HG03469 (cell line): ENCODE results near the gene PRKCZ.
"Not testable (repeated sequence)": the region's sequence is repeated elsewhere in the genome, so short reads cannot be mapped to it uniquely, and the experiment has no call there.

Experiments used
- ATAC-seq: cut with Tn5 transposase; IDR thresholded peaks from one replicate; pipeline ENCODE4 v1.9.1; 2021; ENCODE audit warnings: mild to moderate bottlenecking, moderate library complexity, moderate number of reproducible peaks; ENCODE audit not compliant: unreplicated experiment

PRKCZ gene

GRCh38 chr1:2130156-2130555 lies 79.9 kb downstream of the PRKCZ start:
- ATAC-seq, result no peak

- no peak for ATAC-seq
Observed at GRCh38 chr1:2130871-2131289, 80.7 kb downstream of the PRKCZ start.

DNA sequence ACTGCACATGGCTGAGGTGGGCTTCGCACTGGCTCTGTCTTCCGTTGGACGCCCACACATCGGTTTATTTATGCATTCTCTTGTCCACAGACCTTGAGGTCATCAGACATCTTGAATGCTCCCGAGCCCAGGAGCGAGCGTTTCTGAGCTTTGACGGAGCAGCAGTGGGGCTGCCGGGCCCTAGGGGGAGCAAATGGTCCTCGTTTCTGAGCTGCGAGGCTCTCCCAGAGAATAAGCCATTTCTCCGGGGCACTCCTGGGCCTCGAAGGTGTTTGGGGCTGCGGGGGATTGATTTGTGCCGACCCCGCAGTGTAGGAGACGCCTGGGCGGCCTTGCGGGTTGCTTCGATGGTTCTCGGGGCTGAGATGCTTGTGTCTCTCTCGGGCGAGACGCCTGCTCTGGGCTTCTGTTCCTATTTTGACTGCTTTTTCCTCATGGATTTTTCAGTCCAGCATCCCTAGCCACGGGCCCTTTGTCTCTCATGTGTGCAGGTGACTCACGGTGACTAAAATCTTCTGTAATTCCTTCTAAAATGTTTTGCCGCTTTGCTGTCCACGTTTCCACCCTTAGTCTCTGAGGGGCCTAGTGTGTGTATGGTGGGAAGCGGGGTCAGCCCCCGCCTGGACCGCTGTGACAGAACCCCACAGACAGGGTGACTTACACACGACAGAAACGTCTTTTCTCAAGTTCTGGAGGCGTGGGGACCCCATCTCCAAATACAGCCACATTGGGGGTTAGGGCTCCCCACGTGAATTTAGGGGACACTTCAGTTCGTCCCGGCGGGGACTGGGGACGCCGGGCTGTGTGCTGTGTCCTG lies 82.2 kb downstream of the PRKCZ start:
- no peak for ATAC-seq

GRCh38 chr1:2133039-2133878 lies 83.0 kb downstream of the PRKCZ start:
- ATAC-seq, result peak; percentile 66

DNA sequence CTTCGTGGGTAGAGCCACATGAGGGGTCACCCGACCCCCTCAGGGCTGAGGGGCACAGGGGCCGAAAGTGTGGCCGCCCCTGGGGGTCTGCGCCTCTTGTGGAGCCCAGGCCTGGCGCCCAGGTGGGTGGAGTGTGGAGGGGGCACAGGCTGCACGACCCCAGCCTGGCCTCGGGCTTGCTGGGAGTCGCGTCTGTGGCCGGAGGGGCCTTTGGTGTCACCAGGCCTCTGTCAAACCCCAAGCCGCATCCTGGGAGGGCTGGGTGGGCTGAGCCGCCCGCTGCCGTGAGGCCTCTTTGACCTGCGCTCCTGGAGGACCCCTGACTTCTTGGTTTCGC lies 83.6 kb downstream of the PRKCZ start:
- ATAC-seq, result no peak

DNA sequence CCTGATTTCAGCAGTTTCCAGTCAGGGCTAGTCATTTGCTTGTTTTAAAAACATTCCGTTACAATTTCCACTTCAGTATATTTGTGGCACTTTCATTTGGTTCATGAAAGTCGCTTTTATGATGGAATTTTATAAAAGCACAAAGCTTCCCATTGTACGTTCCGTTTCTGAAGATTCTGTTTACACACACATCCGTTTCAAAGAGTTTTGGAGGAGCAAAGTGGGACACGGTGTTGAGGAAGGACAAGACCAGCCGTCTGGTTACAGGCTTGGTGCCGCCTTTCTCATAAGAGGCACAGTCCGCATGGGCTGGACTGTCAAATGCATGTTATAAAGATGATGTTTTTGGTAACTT lies 84.0 kb downstream of the PRKCZ start:
- ATAC-seq, result no peak

- no peak for ATAC-seq
Observed at GRCh38 chr1:2134621-2135307, 84.6 kb downstream of the PRKCZ start.

DNA sequence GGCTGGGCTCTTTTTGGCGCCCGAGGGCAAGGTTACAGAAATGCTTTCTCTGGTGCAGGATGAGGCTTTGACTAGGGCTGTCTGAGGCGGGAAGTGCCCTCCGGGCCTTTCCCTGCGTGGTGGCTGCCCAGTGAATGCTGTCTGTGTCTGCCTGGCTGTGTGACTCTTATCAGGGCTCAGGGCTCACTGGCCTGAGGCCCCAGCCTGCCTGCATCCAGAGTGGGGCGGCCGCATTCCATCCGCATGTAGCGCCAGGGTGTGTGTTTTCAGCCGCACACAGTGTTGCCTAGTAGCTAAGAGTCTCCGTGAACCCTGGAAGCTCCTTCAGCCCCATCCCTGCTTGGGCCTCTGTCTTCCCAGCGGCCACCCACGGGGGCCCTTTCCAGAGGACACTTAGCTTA lies 85.2 kb downstream of the PRKCZ start:
- ATAC-seq, result no peak

DNA sequence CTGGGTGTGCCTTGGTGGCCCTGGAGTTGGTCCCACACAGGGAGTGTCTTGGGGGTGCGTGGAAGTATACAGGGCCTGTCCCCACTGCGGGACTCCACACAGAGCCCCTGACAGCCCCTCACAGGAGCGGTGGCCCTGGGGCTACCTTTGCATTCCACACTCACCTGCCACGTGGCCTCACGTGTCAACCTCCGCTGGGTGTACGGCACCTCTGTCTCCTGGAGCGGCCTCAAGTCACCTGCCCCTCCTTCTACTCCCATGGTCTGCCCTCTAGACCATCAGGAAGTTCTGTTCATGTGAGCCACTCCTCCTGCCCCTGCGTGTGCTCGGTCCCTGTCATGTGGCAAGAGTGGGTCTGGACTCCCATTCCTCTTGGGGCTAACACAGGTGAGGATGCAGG lies 85.7 kb downstream of the PRKCZ start:
- no peak for ATAC-seq

DNA sequence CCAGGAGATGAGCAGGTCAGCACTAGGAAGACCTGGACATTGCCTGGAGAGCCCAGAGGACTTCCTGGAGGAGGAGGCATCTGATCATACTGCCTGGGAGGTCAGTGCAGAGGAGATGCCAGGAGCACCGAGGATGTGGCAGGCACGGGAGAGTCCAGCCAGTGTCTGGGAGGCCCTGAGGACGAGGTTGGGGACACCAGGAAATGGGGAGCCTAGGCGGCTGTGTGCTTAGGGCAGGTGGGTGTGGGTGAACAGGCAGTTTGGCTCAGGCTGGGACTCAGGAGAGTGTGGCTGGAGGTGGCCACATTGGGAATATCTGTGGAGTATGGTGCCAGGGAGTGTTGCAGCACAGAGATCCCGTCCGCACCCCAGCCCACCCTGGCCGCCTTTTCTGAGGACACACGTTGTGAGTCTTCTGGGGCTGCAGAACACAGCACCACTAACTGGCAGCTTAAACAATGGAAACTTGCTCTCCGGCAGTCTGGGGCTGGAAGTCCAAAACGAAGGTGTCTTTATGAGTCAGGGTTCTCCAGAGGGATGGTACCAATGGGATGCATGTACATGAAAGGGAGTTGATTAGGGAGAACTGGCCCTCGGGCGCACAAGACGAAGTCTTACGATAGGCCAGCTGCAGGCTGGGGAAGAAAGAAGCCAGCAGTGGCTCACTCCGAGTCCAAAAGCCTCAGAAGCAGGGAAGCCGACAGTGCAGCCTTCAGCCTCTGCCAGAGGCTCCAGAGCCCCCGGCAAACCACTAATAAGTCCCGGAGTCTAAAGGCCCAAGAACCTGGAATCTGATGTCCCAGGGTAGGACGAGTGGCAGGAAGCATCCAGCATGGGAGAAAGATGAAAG lies 86.4 kb downstream of the PRKCZ start:
- no peak for ATAC-seq

DNA sequence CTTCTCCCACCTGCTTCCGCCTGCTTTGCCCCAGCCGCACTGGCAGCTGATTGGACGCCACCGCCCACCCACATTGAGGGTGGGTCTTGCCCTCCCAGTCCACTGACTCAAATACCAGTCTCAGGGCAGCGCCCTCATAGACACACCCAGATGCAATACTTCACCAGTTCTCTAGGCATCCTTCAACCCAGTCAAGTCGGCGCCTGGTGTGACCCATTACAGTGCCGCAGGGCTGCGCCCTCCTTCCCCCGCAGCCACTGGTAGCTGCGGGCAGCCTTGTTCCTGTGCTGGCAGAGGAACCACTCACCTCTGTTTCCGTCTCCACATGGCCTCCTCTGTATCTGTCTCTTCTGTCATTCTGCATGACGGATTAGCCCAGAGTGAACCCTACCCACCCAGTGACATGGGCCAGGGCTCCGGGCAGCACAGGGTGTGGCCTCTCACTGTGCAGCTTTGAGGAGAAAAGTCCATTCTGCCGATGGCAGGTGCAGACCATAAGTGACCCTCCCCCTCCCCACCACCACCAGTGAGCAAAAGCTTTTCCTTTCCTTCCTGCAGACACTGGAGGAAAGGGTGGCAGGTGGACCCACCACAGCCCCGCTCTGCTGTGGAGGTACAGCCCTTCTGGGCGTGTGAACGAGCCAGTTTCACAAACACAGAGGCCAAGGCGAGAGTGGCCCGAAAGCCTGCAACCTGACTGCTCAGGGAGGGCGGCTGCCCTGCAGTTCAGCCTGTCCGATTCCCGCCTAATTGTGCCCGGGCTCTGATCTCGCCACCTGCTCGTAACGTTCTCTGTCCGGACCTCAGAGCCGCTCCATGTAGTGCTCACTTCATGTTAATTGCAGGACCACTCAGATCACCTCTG lies 87.3 kb downstream of the PRKCZ start:
- no peak for ATAC-seq

DNA sequence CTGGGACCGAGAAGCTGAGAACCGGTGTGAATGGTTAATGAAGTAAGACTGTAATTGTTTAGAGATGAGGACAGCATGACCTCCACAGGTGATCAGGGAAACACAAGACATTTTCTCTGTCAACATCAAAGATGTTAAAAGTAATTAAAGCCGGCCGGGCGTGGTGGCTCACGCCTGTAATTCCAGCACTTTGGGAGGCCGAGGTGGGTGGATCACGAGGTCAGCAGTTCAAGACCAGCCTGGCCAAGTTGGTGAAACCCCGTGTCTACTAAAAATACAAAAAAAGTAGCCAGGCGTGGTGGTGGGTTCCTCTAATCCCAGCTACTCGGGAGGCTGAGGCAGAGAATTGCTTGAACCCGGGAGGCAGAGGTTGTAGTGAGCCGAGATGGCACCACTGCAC lies 88.9 kb downstream of the PRKCZ start:
- ATAC-seq, result not testable (repeated sequence)

DNA sequence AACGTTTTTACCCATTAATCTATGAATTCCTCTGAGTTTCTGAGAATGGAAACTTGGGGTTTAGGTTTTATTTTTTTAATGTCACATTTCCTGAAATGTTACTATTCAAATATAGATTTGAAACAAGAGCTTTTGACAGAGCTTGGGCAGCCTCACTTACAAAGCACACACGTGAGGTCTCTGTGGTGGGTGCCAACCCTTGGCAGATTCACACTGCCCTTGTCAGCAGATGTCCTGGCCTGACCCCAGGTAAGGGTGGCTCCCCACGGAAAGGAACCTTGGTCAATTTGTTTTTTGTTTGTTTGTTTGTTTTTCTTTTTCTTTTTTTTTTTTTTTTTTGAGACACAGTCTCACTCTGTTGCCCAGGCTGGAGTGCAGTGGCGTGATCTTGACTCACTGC lies 90.8 kb downstream of the PRKCZ start:
- no peak for ATAC-seq

DNA sequence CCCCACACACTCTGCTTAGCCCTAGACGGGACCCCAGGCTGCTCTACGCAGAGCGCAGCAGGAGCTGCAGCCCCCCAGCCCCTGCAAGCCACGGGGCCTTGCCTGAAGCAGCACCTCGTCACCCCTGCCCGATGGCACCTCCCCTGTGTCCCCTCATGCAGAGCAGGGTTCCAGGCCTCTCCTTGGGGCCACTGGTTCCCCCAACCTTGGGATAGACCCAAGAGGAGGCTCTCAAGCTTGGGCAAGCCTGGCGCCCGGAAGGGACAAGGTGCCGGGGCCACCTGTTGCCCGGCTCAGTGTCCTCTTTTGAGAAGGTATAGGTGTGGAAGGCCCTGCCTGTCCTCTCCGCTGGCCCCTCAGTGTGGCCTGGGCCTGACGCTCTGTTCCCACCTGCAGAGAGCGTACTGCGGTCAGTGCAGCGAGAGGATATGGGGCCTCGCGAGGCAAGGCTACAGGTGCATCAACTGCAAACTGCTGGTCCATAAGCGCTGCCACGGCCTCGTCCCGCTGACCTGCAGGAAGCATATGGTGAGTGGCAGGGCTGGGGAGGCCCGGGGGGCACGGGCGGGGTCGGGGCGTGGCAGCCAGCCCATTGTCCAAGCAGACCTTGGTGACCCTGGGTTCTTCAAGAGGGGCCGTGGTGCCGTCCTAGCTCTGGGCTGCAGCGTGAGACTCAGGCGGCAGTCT lies 93.7 kb downstream of the PRKCZ start:
- no peak for ATAC-seq

DNA sequence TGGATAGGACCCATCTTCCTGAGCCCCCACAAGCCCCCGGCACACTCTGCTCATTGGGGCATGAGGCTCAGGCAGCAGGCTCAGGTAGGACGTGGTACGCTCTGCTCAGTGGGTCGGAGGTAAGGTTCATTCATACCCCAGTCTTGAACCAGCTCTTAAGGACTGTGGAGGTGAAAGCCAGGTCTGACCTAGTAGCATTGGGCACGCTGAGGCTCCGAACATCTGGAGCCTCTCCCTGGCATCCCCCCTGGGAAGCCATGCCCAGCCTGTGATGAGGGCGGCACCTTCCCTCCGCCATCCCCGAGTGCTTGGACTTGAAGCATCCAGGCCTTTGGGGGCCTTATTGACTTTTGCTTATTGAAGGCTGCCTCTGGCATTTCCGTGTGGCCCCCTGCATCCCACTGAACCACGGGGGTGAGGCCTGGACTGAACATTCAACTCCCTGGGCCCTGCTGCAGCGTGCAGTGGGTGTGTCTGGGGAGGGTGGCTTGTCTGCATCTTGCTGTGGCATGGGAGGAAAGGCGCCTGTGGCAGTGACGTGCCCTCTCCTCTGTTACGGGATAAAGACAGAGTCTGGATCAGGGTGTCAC lies 94.4 kb downstream of the PRKCZ start:
- no peak for ATAC-seq

DNA sequence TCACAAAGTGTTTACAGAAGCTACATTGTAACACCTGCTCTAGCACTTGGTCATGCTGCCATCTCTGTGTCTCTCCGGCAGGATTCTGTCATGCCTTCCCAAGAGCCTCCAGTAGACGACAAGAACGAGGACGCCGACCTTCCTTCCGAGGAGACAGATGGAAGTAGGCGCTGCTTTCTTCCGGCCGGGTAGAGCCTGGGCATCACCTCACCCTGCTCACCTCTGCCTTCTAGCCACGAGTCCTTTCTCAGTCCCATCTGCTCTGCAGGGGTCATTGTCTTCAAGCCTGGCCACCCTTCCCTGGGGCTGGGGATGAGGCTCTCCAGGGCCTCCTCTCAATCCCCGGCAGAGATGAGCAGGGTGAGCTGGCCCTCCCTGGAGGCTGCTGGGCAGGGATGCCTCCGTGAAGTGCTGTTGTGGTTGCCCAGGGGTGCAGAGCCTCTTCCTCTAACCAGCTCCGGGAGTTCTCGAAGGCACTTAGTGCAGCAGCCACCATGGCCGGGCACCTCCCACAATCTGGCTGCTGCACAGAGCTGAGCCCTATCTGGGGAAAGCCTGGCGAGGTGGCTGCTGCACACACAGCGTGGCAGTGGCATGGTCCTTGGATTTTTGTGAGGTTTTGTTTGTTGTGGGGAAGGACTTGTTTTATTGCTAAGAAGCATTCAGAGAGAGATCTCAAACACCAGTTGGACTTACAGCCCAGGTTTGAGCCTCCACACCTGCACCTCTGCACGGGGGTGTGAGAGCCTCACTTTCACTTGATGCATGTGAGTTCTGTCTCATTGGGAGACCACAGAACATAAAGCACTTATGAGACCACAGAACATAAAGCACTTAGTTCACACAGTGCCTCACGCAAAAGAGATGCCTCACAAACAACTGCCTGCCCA lies 96.0 kb downstream of the PRKCZ start:
- ATAC-seq, result no peak

GRCh38 chr1:2146836-2147517 lies 96.8 kb downstream of the PRKCZ start:
- no peak for ATAC-seq
